Central memory CD8-positive, alpha-beta T cell (primary cell): ENCODE measurements around the gene NBPF4.
A peak's percentile ranks its signal among the peaks of the same experiment; 100 is the strongest.

Experiments
- ATAC-seq: fragments of 150-1000 bp; cut with Tn5 transposase; replicated peaks from 2 replicates; pipeline ENCODE4 v1.10.0; 2022; ENCODE audit warnings: mild to moderate bottlenecking, moderate FRiP score, moderate number of reproducible peaks; ENCODE audit not compliant: poor library complexity, severe bottlenecking; ENCODE audit errors: extremely low read depth
- DNase-seq, 2 donors: peaks; one replicate each; pipeline ENCODE4 v3.0.0; 2021; ENCODE audit warnings: low spot score in 2 of 2
- H3K27ac Mint-ChIP-seq: one replicate; pipeline ENCODE4 v1.8.0; 2022; ENCODE audit warnings: low read depth, mild to moderate bottlenecking, moderate library complexity, mixed read lengths
- H3K27me3 Mint-ChIP-seq: one replicate; pipeline ENCODE4 v1.8.0; 2022; ENCODE audit warnings: mixed read lengths
- H3K36me3 Mint-ChIP-seq: one replicate; pipeline ENCODE4 v1.8.0; 2022; ENCODE audit warnings: mild to moderate bottlenecking, moderate library complexity, mixed read lengths; ENCODE audit not compliant: insufficient read depth
- H3K4me1 Mint-ChIP-seq: one replicate; pipeline ENCODE4 v1.8.0; 2022; ENCODE audit warnings: mixed read lengths
- H3K4me3 Mint-ChIP-seq: one replicate; pipeline ENCODE4 v1.8.0; 2022; ENCODE audit warnings: mild to moderate bottlenecking, moderate library complexity, mixed read lengths
- H3K9me3 Mint-ChIP-seq: one replicate; pipeline ENCODE4 v1.8.0; 2022; ENCODE audit warnings: mixed read lengths

The NBPF4 gene

DNA sequence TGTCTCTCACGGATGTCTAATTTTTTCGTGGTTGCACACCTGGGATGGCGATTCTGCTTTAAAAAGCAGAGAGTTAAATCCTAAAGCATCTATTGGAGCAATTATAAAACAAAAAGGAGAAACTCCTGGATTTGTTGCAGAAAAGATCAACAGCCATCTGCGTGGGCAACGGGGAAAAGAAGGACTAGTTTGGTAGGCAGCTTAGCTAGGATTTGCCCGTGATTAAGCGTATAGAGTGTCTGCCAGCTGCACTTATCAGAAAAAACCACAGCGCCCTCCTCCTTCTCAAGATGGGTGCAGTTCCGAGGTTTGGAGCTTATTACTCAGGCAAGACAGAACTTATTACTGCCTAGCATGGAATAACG lies 43.2 kb downstream of the NBPF4 start:
- H3K36me3 Mint-ChIP-seq = peaks cover 2% of the 10 kb centered on the region
- H3K27me3 Mint-ChIP-seq = no peaks in the 10 kb centered on the region
- H3K27ac Mint-ChIP-seq = peak overlapping the region; percentile 45
- H3K4me1 Mint-ChIP-seq = peaks cover 37% of the 10 kb centered on the region
- peak overlapping the region; percentile 85 for H3K4me3 Mint-ChIP-seq
- DNase-seq = no peak
- no peaks in the 10 kb centered on the region for H3K9me3 Mint-ChIP-seq
- peak; percentile 68 for ATAC-seq

DNA sequence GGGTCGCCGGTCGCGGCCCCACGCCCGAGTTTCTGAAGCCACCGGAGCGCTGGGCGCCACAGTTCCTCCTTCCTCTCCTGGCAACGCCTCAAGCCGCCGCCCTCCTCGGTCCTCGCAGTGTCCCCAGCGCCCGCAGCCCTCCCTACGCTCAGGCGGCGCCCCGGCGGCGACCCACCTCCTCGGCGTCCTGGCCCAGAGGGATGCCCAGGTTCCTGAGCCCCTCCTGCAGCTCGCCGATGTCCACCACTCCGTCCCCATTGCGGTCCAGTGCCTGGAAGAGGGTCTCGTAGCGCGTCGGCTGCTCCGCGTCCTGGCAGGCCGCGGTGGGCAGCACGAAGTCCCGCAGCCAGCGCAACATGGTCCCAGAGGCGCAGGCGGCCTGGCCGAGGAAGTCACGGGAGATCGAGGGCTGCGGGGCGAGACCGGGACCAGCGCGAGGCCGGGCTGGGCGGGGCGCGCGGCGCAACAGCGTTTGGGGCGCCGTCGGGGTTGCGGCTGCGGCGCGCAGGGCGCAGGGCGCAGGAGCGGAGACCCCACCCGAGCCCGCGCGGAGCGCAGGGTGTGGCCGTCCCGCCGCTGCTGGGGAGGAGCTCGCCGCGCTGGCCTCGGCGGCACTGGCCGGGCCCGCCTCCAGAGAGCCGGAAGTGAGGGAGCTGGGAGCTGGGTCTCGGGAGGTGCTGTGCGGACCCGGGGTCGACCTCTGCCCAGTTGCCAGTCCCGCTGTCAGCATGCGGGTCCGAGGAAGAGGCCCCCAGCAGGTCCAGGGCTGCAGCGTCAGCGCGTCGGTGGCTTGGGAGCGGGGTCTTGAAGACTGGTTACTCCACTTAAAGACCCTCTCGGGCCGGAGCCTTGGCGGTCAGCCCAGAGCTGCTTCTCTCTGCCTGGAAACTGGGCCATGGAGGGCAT lies 43.8 kb downstream of the NBPF4 start, which contains the start of gene SLC25A24:
Gene SLC25A24, minus strand, starts transcription at position 563 of the 906 bp plus-strand sequence. Its CDS starts 205 bp downstream, at position 358.
- DNase-seq (peak; percentile 40 to 47), ATAC-seq (peak; percentile 94)
- Mint-ChIP-seq H3K4me3 (peak within 1 kb of the TSS; percentile 85), H3K27ac (peak within 1 kb of the TSS; percentile 45), H3K27me3 (no peaks in the 10 kb centered on the region), H3K4me1 (peaks cover 37% of the 10 kb centered on the region), H3K9me3 (no peaks in the 10 kb centered on the region), H3K36me3 (peaks cover 5% of the 10 kb centered on the region)

DNA sequence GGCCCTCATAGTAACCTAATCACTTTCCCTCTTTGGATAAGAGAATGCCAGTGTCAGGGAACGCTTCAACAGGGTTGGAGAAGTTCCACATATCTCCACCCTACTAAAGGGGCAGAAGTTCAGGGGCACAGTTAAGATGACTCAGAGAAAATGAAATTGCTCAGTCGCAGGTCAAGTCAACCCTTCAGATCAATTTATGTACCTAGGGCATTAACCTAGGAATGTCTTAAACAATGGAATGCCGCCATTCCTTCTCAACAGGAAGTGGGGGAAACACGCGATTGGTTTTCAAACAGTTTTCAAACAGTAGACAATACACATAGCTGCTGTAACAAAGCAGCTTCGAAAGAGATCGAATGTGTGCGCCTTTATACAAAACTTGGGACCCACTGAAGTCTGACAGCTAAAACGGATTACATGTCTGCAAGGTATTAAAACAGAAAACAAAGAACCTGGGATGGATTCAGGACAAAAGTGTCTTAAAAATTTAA lies 44.6 kb downstream of the NBPF4 start:
- H3K27ac Mint-ChIP-seq = peak overlapping the region; percentile 45
- peaks cover 6% of the 10 kb centered on the region for H3K36me3 Mint-ChIP-seq
- H3K4me1 Mint-ChIP-seq = peaks cover 37% of the 10 kb centered on the region
- H3K4me3 Mint-ChIP-seq = peak overlapping the region; percentile 85
- H3K27me3 Mint-ChIP-seq = no peaks in the 10 kb centered on the region
- DNase-seq (no peak), ATAC-seq (no peak)
- H3K9me3 Mint-ChIP-seq = no peaks in the 10 kb centered on the region

DNA sequence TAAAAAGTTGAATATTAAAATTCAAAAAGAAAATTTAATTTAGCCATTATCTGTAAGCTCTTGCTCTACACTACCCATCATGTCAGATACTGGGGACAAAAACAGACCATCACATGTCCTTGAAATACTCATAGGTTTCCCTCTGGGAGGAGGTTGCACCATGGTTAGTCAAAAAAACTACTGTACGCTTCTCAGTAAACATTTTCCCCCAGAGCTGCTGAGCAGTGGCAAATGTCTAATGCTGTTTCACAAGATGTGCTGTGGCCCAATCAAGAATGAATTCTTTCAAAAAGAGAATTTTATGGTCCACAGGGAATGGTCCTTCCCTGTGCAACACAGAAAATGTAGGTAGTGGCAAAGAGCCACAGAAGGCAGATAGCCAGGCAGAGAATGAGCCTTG lies 49.8 kb downstream of the NBPF4 start:
- H3K27ac Mint-ChIP-seq = no peak overlapping the region
- H3K36me3 Mint-ChIP-seq = peaks cover 4% of the 10 kb centered on the region
- no peak overlapping the region for H3K4me3 Mint-ChIP-seq
- peaks cover 24% of the 10 kb centered on the region for H3K4me1 Mint-ChIP-seq
- H3K9me3 Mint-ChIP-seq = peaks cover 6% of the 10 kb centered on the region
- ATAC-seq (no peak), DNase-seq (no peak)
- no peaks in the 10 kb centered on the region for H3K27me3 Mint-ChIP-seq

DNA sequence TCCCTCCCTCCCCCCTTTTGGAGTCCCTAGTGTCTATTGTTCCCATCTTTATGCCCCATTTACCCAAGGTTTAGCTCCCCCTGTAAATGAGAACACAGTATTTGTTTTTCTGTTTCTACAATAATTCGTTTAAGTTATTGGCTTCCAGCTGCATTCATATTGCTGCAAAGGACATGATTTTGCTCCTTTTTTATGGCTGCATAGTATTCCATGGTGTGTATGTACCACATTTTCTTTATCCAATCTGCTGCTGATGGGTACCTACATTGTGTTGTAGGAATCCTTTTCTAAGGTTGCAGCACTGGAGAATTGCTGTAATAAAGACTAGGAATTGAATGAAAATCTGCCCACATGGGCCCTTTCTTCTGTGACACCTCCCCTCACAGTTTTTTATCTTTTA lies 50.5 kb downstream of the NBPF4 start:
- DNase-seq = no peak
- Mint-ChIP-seq H3K4me1 (peaks cover 24% of the 10 kb centered on the region), H3K27ac (no peak overlapping the region), H3K36me3 (peaks cover 4% of the 10 kb centered on the region), H3K9me3 (peaks cover 6% of the 10 kb centered on the region), H3K27me3 (no peaks in the 10 kb centered on the region), H3K4me3 (no peak overlapping the region)
- no peak for ATAC-seq

DNA sequence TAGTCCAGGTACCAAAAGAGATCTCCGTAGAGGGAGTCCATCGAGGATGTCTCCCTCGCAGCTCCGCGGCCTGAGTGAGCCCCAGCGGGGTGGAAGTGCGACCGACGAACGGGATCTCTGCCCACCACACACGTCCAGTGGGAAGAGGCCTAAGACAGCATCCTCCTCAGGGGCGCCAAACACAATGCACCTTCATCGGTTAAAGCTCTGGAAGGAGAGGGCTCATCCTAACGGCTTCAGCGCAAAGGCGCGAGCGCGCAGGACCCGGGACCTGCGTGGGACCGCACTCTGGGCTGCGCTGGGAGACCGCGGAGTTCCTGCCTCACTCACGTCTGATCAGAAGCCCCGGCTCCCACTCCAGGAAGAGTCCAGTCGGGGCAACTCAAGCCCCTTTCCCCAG lies 51.3 kb downstream of the NBPF4 start:
- Mint-ChIP-seq H3K27me3 (no peaks in the 10 kb centered on the region), H3K27ac (no peak overlapping the region), H3K36me3 (peaks cover 5% of the 10 kb centered on the region), H3K4me1 (peaks cover 22% of the 10 kb centered on the region), H3K4me3 (no peak overlapping the region), H3K9me3 (peaks cover 11% of the 10 kb centered on the region)
- ATAC-seq (no peak), DNase-seq (no peak)

DNA sequence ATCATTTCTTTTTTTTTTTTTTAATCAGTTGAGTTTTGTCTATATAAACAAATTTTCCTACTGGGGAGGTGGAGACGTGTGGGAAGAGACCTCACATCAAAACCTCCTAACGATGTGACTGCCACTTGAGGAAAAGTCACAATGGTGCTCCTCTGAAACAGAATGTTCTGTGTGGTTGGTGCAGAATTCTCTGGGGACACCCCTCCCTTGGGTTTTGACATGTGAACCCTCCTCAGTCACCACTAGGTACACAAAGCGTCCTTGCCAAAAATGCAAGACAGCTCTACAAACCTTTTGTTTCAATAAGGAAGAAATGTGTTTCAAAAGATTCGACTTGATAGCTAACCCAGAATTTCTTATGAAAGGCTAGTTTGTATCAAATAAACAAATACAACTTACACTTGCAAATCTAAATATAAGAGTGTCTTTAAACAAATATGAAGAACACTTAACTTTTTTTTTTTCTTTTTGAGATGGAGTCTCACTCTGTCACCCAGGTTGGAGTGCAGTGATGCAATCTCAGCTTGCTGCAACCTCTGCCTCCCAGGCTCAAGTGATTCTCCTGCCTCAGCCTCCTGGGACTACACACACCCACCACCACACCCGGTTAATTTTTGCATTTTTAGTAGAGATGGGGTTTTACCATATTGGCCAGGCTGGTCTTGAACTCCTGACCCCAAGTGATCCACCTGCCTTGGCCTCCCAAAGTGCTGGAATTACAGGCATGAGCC lies 53.0 kb downstream of the NBPF4 start:
- H3K9me3 Mint-ChIP-seq = peaks cover 11% of the 10 kb centered on the region
- H3K4me1 Mint-ChIP-seq = peaks cover 15% of the 10 kb centered on the region
- peaks cover 5% of the 10 kb centered on the region for H3K36me3 Mint-ChIP-seq
- no peak for DNase-seq
- no peak overlapping the region for H3K27ac Mint-ChIP-seq
- no peaks in the 10 kb centered on the region for H3K27me3 Mint-ChIP-seq
- H3K4me3 Mint-ChIP-seq = no peak overlapping the region
- ATAC-seq = no peak

DNA sequence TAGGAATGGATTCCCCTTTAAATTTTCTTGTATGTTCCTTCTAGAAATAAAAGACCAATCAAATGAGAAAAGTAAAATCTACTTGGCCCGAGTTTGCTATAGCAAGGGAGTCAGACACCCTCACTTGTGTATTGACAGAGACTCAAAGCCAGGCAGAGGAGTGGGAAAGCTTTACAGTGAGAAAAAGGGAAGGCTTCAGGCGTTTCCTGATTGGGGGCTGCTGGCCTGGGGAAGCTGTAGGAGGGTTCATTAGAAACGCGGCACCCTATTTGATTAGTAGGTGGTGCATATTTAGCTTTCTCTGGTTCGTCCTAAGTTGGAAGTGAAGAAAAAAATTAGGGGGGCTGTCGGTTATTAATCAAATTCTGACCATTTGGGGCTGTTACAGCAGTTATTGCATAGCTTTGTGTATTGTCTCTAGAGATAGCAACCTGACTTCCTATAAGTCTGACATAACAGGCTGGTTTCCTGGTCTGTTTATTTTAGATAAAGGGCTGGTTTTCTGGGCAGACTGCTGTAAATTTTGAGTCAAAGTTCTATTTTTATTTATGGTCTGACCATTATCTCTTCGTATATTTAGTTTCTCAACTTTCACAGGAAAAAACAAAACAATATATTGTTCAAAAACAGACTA lies 53.8 kb downstream of the NBPF4 start:
- Mint-ChIP-seq H3K9me3 (peaks cover 11% of the 10 kb centered on the region), H3K27ac (peak overlapping the region; percentile 38), H3K4me3 (no peak overlapping the region), H3K4me1 (peaks cover 15% of the 10 kb centered on the region), H3K27me3 (no peaks in the 10 kb centered on the region), H3K36me3 (peaks cover 3% of the 10 kb centered on the region)
- no peak for DNase-seq
- no peak for ATAC-seq

DNA sequence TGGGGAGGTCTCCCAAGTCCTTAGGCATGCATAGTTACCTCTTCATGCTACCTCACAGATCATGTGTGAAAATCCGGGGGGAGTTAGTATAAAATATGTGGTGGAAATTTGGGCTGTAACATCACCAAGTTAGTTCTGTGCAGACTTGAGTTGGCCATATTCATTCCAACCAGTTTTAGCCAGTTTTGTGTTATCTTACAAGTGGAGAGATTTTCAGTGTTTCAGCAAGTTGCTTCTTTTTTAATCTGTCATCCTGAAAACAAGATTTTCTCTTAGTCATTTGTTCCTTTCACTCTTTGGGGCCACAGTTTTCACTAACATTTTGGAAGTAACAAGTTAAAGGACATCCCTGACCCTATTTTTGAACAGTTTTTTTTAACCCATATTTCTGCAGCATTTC lies 55.1 kb downstream of the NBPF4 start:
- Mint-ChIP-seq H3K36me3 (peaks cover 4% of the 10 kb centered on the region), H3K4me1 (peaks cover 15% of the 10 kb centered on the region), H3K9me3 (peaks cover 11% of the 10 kb centered on the region), H3K4me3 (no peak overlapping the region), H3K27ac (no peak overlapping the region), H3K27me3 (no peaks in the 10 kb centered on the region)
- DNase-seq = no peak
- no peak for ATAC-seq

DNA sequence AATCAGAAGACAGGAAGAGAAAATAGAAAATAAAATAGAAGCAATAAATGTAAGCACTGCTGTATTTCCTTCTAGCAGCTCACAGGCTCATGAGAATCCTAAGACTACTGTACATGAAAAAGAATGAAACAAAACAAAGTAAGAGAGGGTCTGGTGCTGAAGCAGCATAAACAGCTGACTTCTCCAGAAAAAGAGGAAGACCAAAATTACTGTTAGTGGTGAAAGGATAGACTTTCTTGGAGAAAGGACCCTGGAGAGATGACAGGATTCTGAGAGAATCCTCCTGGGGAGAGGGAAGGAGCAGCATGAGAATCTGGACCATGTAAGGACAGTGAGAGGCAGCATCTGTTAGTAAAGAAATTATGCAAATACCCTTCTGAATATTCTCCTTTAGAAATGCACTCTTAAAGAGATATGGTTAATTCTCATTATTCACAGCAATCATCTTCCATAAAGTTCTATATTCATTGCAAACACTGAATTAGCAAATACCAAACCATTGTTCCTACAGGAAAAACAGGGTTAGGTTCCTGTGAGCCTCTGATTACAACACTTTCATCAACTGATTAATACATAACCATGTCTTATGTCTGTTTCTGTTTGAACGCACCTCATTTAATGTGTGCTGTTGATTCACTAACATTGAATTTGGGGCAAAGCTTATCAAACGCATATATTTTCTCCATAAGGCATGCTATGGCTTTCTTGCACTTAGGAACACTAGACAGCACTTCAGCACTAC lies 60.7 kb downstream of the NBPF4 start:
- H3K9me3 Mint-ChIP-seq = peaks cover 5% of the 10 kb centered on the region
- no peak for ATAC-seq

DNA sequence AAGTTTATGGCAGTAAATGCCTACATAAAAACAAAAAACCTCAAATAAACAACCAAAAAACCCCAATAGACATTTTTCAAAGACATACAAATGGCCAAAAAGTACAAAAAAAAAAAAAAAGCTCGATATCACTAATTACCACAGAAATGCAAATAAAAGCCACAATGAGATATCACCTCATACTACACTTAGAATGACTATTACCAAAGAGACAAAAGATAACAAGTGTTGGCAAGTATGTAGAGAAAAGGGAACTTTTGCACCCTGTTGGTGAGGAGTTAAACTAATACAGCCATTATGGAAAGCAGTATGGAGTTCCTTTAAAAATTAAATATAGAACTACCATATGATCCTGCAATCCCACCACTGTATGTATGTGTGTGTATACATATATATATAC lies 64.9 kb downstream of the NBPF4 start:
- no peaks in the 10 kb centered on the region for H3K27me3 Mint-ChIP-seq
- no peaks in the 10 kb centered on the region for H3K9me3 Mint-ChIP-seq
- DNase-seq (no peak), ATAC-seq (no peak)
- H3K4me3 Mint-ChIP-seq = no peak overlapping the region
- H3K36me3 Mint-ChIP-seq = peaks cover 29% of the 10 kb centered on the region
- no peak overlapping the region for H3K27ac Mint-ChIP-seq
- peaks cover 37% of the 10 kb centered on the region for H3K4me1 Mint-ChIP-seq

More for the DNA sequence above, 60.7 kb downstream of the NBPF4 start:
- Mint-ChIP-seq H3K36me3 (peaks cover 23% of the 10 kb centered on the region), H3K4me1 (peaks cover 22% of the 10 kb centered on the region), H3K4me3 (no peak overlapping the region), H3K27me3 (no peaks in the 10 kb centered on the region), H3K27ac (peak overlapping the region; percentile 77)
- DNase-seq = no peak
